Chondrocyte (in vitro differentiated cells): ENCODE results near the gene TMEM63A. TPM values are rescaled to one million over a fixed set of nuclear protein-coding genes. Genes with fewer than 3 reads are reported as not detected.
A peak's percentile ranks its signal among the peaks of the same experiment; 100 is the strongest.

Experiments
- DNase-seq: peaks from one replicate; pipeline ENCODE4 v3.0.0; 2021; ENCODE audit warnings: mixed read lengths, low spot score
- H3K27ac Mint-ChIP-seq: one replicate; pipeline ENCODE4 v1.8.0; 2021; ENCODE audit warnings: mild to moderate bottlenecking, moderate library complexity, mixed read lengths; ENCODE audit not compliant: unreplicated experiment
- H3K27me3 Mint-ChIP-seq: 2 replicates; pipeline ENCODE4 v1.8.0; 2021; ENCODE audit warnings: low read depth, mixed read lengths
- H3K36me3 Mint-ChIP-seq: 2 replicates; pipeline ENCODE4 v1.8.0; 2021; ENCODE audit warnings: low read depth, mixed read lengths
- H3K4me1 Mint-ChIP-seq: 2 replicates; pipeline ENCODE4 v1.8.0; 2021; ENCODE audit warnings: low read depth, mild to moderate bottlenecking, mixed read lengths
- H3K4me3 Mint-ChIP-seq: one replicate; pipeline ENCODE4 v1.8.0; 2021; ENCODE audit warnings: mild to moderate bottlenecking, moderate library complexity, mixed read lengths; ENCODE audit not compliant: unreplicated experiment
- H3K9me3 Mint-ChIP-seq: 2 replicates; pipeline ENCODE4 v1.8.0; 2021; ENCODE audit warnings: low read depth, mixed read lengths
- total RNA-seq: library from RNA; stranded (reverse); gene quantifications from 3 replicates; pipeline ENCODE4 v1.2.1, GENCODE V29; 2021
- TF ChIP-seq, protein P1 (sequence below): fragments of 200-600 bp; sonication (generic); IDR thresholded peaks from 2 replicates; pipeline ENCODE4 v1.5.0; 2021; ENCODE audit warnings: antibody characterized with exemption, mild to moderate bottlenecking, moderate library complexity

The TMEM63A gene
- total RNA-seq, 1 donor from 2014 or later: 50.3 TPM

DNA sequence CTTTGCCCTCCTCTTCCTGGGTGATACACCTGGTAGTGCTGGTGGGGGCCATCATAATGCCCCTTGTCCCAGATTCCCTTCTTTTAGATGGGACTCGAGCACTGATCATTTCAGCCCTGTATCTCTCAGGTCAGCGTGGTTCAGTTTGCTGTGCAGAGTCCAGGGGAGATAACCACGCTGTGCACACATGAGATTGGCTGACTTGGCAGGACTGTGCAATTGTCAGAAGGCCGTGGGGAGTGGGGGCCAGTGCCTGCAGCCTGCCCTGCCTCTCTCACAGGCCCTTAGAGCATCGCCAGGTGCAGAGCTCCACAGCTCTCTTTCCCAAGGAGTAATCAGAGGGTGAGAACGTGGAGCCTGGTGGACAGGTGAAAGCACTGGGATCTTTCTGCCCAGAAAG is 57.1 kb downstream of the TMEM63A start:
- no peaks in the 10 kb centered on the region for H3K9me3 Mint-ChIP-seq
- peaks cover 7% of the 10 kb centered on the region for H3K4me1 Mint-ChIP-seq
- H3K4me3 Mint-ChIP-seq: no peak overlapping the region
- no peak overlapping the region for H3K27ac Mint-ChIP-seq
- no peaks in the 10 kb centered on the region for H3K27me3 Mint-ChIP-seq
- no peak for DNase-seq
- H3K36me3 Mint-ChIP-seq: peaks cover 5% of the 10 kb centered on the region
- TF ChIP-seq, protein P1, sequence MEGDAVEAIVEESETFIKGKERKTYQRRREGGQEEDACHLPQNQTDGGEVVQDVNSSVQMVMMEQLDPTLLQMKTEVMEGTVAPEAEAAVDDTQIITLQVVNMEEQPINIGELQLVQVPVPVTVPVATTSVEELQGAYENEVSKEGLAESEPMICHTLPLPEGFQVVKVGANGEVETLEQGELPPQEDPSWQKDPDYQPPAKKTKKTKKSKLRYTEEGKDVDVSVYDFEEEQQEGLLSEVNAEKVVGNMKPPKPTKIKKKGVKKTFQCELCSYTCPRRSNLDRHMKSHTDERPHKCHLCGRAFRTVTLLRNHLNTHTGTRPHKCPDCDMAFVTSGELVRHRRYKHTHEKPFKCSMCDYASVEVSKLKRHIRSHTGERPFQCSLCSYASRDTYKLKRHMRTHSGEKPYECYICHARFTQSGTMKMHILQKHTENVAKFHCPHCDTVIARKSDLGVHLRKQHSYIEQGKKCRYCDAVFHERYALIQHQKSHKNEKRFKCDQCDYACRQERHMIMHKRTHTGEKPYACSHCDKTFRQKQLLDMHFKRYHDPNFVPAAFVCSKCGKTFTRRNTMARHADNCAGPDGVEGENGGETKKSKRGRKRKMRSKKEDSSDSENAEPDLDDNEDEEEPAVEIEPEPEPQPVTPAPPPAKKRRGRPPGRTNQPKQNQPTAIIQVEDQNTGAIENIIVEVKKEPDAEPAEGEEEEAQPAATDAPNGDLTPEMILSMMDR: no peak

- TF ChIP-seq, protein P1: no peak
- peaks cover 13% of the 10 kb centered on the region for H3K4me1 Mint-ChIP-seq
- H3K4me3 Mint-ChIP-seq: no peak overlapping the region
- no peak for DNase-seq
- peaks cover 5% of the 10 kb centered on the region for H3K36me3 Mint-ChIP-seq
- no peaks in the 10 kb centered on the region for H3K9me3 Mint-ChIP-seq
- H3K27me3 Mint-ChIP-seq: no peaks in the 10 kb centered on the region
- H3K27ac Mint-ChIP-seq: no peak overlapping the region
Observed at GRCh38 chr1:225824533-225824941, 57.6 kb downstream of the TMEM63A start.

- Mint-ChIP-seq H3K36me3 (peaks cover 2% of the 10 kb centered on the region), H3K4me1 (peaks cover 17% of the 10 kb centered on the region), H3K4me3 (no peak overlapping the region), H3K9me3 (no peaks in the 10 kb centered on the region), H3K27me3 (no peaks in the 10 kb centered on the region), H3K27ac (no peak overlapping the region)
- DNase-seq: no peak
- TF ChIP-seq, protein P1: no peak
Observed at GRCh38 chr1:225823811-225824261, 58.3 kb downstream of the TMEM63A start.

- H3K36me3 Mint-ChIP-seq: peaks cover 2% of the 10 kb centered on the region
- TF ChIP-seq, protein P1: no peak
- peaks cover 25% of the 10 kb centered on the region for H3K4me1 Mint-ChIP-seq
- no peaks in the 10 kb centered on the region for H3K9me3 Mint-ChIP-seq
- DNase-seq: no peak
- H3K27me3 Mint-ChIP-seq: no peaks in the 10 kb centered on the region
- H3K4me3 Mint-ChIP-seq: no peak overlapping the region
- H3K27ac Mint-ChIP-seq: no peak overlapping the region
Observed at GRCh38 chr1:225822655-225823403, 59.4 kb downstream of the TMEM63A start.

DNA sequence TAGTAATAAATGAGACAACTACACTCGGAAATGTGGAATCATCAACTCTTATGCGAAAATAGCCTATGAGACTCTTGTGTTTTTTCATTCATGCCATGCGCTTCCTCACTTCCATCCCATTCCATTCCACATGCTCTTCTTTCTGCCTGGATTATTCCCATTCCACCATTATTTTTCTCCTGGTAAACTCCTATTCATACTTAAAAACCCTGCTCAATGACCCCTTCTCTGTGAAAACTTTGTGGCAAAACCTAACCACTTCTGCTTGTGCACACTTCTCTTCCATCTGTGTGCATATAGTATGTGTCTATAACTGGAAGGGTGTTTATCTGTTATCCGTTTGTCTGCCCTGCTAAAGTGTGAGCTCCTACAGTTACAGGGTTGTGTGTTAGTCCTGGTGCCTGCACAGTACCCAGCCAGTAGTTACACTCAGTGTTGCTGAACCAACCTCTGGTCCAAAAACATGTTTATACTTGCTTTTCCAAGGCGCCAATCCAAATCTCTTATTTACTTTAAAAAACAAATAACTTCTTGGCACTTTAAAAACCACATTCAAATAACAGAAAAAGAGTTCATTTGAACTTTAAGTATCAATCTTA is 61.6 kb downstream of the TMEM63A start:
- no peaks in the 10 kb centered on the region for H3K27me3 Mint-ChIP-seq
- TF ChIP-seq, protein P1: no peak
- no peak overlapping the region for H3K4me3 Mint-ChIP-seq
- H3K4me1 Mint-ChIP-seq: peaks cover 43% of the 10 kb centered on the region
- H3K36me3 Mint-ChIP-seq: peaks cover 2% of the 10 kb centered on the region
- no peaks in the 10 kb centered on the region for H3K9me3 Mint-ChIP-seq
- H3K27ac Mint-ChIP-seq: peak overlapping the region; percentile 66
- no peak for DNase-seq
